GM19099 (cell line): ENCODE results near the gene SRD5A1.

ENCODE experiments used
- POLR2A ChIP-seq: IDR thresholded peaks from 3 replicates; pipeline ENCODE4 v1.6.1; 2011; ENCODE audit warnings: low read depth; ENCODE audit not compliant: insufficient read length; ENCODE audit errors: extremely low read depth

The SRD5A1 gene, protein sequence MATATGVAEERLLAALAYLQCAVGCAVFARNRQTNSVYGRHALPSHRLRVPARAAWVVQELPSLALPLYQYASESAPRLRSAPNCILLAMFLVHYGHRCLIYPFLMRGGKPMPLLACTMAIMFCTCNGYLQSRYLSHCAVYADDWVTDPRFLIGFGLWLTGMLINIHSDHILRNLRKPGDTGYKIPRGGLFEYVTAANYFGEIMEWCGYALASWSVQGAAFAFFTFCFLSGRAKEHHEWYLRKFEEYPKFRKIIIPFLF

DNA sequence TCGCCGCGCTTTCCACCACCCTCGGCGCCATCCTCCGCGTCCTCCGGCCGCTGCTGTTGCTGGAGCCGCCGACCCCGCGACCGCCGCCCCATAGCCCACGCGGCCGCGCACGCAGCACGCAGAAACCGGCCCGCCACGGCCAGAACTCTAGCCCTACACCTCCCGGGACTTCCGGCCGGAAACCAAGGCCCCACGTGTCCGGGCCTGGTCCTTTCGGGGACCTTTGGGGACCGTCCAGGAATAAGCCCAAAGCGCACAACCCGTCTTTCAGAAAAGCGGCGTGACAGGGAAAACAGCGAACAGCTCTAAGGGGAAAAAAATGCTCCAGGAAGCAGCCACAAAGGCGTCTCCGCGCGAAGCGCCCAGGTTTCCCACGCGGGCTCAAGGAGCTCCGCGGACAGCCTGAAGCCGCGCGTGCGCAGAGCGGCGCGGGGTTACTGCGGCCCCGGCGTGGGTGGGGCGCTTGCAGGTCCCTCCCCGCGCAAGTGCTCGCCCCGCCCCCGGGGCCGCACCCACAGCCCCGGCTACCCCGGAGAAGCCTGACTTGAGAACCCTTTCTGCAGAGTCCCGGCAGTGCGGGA, at the start of gene SRD5A1, which contains the start of gene NSUN2:
Gene SRD5A1, plus strand, starts transcription at position 553 of the 581 bp plus-strand sequence. CDS start 137 bp downstream, outside the sequence.
Gene NSUN2, minus strand, starts transcription at position 157 of the 581 bp plus-strand sequence. Its CDS starts 65 bp downstream, at position 92.
- peak; percentile 84 for TF ChIP-seq POLR2A

DNA sequence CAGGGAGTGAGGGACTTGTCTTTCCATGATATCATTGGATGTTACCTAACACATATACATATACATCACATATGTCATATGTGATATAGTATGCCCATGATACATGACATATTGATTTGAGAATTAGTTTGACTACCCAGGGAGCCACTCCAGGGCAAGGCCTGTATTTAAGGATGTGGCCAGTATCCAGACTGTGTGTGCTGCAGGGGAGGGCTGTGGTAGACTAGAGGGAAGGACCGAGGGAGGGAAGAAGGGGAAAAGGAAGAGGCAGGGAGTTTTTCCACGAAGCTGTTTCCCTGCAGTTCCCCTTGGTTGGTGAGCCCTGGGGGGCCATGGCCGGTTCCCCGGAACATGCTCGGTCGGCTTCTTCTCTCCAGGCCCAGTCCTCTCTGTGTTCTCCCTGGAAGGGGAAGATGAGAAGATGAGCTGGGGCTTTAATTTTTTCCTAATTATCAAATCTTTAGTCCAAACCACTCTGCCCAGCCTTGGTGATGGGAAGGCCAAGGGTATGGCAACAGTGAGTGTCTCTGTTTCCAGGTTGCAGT, 49.1 kb upstream of the SRD5A1 start:
- TF ChIP-seq POLR2A = no peak

DNA sequence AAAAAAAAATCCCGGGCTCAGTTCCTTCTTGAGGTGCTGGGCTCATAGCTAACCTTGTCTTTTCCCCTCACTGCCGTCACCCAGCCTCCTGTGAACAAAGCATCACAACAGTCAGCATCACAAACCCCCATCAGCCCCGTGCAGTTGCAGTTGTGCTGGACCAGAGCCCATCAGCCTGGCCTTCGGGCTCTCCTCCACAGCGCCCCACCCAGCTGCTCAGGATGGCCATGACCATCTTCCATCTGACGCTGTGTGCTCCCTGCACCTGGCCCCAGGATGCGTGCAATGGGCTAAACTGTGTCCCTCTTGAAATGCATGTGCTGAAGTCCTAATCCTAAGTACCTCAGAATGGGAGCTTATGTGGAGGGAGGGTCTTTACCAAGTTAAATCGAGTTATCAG, 48.5 kb upstream of the SRD5A1 start:
- TF ChIP-seq POLR2A = no peak

DNA sequence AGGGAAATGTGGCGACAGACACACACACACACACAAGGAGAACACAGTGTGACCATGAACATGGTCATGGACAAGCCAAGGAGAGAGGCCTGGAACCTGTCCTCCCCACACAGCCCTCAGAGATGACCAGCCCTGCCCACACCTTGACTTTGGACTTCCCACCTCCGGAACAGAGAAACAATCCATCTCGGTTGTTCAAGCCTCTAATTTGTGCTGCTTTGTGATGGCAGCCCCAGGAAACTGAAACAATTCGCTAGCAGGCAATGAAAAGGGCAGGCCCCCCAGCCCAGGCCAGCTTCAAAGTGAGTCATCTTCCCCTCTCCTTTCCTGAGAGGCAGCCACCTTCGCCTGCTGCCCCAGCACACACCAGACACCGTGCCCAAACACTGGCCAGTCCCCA, 48.1 kb upstream of the SRD5A1 start:
- no peak for TF ChIP-seq POLR2A

DNA sequence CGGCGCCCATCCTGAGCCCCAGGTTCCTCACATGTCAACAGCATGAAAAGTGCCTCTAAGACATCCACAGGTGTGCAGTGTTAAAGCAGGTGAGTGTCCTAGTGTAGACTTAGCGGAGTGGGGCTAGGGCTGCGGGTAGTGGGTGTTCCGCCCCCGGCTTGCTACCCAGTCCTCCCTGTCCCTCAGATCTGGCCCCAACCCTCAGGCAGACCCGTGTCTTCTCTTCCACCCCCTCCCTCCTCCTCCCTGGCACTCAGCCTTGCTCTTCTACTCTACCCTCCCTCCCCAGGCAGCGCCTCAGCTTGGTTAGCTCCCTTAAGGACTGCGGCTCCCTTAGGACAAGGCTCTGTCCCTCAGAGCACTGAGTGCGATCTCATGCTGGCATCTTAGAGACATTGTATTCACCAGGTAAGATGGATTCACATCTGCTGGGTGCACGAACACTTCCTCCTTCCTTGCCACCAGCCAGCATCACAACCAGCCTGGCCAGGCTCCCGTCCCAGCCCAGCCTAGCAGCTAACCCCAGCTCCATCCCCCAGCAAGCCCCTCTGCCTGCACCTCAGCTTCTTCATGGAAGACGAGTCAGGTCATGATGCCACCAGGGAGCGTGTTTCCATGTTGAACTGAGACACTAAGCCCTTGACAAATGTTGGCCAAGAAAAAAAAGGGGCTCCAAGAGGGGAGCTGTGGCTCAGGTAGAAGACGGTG, 47.1 kb upstream of the SRD5A1 start:
- TF ChIP-seq POLR2A = no peak

DNA sequence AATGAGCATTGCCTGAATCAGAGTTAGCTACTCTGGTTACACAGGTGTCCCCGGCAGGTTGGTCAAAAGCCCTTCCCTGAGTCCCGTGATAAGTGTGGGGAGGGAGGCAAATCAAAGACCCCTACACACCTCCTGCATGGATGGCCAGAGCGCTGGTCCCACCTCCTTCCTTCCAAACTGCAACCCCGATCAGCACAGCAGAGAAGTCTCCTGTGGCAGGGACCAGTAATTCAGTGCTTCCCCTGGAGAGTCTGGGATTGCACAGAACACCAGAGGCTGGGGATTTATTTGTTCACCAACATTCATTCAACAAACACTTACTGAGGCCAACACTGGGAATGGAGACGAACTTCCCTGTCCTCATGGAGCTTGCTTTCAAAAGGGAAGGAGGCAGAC, 46.6 kb upstream of the SRD5A1 start:
- no peak for TF ChIP-seq POLR2A

DNA sequence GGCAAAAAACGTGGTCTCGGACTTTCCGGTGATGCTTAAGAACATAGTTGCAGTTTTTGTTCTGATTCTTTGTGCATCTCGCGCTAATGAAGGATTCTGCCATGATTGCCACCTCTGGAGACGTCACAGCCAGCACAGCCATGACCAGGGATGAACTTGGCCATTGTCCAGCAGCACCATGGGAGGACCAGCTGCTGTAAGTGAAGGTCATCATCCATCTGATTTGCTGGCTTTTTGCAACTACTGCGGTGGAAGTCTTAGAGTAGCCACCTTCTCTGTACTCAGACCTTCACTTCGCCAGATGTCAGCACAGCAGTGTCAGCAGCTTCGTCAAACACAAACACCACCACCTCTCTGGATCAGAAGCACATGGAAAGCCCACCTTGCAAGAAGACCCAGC, 46.1 kb upstream of the SRD5A1 start:
- no peak for TF ChIP-seq POLR2A

DNA sequence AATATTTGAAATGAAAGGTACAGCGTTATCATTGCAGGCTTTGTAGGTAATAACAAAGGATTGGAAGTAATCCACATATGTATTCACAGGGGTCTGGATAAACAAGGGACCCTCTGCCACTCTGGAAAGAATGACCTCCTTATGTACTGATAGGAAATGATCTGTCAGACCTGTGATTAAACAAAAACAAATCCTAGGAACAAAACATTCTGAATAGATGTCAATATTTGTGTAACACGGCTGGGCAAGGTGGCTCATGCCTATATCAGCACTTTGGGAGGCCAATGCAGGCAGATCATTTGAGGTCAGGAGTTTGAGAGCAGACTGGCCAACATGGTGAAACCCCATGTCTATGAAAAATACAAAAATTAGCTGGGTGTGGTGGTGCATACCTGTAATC, 42.7 kb upstream of the SRD5A1 start:
- TF ChIP-seq POLR2A = no peak

DNA sequence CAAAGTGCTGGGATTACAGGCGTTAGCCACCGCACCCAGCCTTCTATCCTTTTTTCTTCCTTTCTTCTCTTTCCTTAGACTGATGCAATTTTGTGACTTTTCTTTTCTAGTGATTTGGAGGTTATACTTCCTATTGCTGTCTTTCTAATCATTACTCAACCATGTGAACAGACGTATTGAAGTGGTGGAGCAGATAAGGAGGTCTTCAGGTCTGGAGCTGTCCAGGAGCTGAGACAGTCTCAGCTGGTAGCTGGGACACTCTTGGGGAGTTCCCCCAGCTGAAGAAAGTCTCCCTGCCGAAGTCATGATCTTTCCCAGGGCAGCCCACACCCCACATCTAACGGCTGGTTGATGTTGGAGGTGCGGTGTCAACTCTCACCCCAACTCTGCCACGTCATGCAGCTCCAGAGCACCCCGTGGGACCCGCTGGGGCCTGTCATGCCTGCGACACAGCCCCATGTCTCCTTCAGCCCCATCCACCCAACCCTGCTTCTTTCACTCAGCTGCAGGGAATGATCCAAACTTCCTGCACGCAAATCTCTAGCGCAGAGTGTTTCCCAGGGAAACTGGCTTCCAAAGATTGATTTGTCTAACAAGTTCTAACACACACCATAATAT, 41.5 kb upstream of the SRD5A1 start:
- no peak for TF ChIP-seq POLR2A

DNA sequence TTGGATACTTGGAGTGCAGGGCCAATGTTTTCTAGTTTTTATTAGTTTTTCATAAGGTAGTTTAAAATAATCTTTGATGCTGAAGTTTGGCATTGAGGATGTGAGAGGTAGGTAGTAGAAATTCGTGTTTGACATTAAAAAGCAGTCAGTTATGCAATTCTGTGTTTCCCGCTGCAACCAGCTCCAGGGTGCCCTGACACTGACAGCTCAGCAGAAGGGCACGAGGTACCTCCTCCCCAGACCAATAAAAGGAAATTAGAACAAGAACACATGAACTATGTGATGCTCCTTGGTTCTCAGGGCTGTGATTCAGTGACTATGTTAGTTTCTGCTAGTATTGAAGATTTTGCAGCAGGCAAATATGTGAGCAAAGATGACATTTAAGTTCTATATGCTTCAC, 40.6 kb upstream of the SRD5A1 start:
- TF ChIP-seq POLR2A = no peak

DNA sequence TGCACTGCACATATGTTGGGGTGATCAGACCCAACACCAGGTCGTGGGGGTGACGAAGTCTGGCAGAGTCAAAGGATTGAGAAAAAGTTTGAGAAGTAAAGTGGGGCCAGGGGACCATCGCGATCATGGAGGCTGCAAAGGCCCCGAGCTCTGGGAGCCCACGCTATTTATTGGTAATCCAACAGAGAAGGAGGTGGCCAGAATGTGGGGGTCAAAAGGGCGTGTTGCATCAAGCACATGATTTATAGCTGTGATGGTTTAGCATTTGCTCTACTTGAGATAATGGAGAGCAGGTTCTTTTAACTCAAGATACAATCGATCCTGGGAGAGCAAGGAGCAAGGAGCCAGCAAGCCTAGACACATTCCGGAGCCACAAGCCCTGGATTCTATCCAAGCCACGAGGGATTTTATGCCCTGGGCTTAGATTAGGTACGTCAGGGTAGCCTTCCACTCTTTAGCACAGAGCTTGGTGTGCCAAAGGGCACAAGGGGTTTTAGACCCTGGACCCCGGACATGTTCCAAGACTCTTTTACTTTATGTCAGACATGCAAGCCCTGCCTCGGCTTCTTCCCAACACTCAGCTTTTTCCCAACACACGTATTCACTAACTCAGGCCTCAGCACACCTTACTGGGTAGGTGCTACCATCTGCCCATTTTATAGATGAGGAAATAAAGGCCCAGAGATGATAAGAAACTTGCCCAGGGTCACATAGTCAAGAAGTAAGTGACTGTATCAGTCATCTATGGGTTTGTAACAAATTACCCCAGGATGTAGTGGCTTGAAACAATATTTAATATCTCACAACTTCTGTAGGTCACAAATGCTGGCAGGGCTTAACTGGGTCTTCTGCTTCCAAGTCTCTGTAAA, 39.9 kb upstream of the SRD5A1 start:
- no peak for TF ChIP-seq POLR2A

DNA sequence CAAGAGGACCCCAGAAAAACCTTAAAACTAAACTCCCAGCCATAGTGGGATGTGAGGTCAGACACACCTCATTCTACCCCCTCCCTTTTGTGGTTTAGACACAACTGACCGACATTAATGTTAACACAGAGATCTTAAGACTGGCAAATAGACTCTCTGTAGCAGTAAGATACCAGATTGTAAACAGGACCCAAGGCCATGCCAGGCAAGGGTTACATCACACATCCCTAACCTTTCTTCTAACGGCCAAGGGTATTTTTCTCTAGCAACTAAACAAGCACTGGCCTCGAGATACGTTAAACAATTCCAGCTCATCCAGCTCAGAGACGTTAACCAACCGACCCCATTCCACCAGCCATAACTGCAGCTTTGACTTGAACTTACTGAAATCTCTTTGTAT, 39.2 kb upstream of the SRD5A1 start:
- no peak for TF ChIP-seq POLR2A

DNA sequence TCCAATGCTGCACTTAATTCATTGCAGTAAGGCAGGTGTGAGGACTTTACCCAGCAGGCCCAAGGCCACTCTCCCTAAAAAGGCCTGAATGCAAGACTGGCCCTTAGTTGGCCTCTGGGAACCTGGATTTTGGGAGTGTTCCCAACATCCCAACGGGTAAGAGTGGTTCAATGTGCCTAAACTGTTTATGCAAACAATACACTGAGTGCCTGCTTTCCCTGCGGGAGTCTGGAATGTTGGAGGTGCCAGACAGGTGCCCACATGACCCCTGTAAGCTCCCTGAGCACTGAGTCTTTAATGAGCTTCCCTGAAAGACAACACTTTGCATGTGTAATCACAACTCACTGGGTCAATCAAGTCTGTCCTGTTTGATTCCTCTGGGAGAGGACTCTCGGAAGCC, 37.8 kb upstream of the SRD5A1 start:
- TF ChIP-seq POLR2A = no peak

DNA sequence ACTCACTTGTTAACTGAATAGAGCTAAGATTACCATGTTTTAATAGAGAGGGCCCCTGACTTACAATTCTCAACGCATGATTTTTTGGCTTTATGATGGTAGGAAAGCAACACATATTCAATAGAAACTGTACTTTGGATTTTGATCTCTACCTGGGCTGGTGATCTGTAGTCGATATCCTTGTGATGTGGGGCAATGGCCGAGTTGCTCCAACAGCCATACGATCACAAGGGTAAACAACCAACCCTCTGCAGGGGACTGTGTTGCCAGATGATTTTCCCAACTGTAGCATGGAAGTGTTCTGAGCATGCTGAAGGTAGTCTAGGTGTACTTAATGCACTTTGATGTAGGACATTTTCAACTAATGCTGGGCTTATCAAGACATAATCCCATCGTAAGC, 36.9 kb upstream of the SRD5A1 start:
- no peak for TF ChIP-seq POLR2A

DNA sequence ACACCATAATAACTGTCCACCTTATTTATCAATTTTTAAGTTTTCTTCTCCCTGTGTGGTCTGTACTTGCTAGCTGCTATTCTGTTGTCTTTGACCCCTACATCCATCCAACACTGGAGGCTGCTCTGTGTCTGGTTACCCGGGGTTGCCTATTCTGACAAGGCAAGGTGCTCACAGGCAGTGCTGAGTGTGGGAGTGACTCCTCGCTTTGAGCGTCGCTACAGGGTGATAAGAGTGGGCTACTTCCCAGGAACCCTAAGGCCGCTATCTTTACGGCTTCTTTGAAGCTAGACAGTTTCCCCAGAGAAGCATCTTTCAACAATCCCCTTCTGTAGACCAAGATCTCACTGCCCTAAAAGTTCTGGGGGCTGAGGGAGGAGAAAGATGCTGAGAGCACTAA, 35.7 kb upstream of the SRD5A1 start:
- TF ChIP-seq POLR2A = no peak

DNA sequence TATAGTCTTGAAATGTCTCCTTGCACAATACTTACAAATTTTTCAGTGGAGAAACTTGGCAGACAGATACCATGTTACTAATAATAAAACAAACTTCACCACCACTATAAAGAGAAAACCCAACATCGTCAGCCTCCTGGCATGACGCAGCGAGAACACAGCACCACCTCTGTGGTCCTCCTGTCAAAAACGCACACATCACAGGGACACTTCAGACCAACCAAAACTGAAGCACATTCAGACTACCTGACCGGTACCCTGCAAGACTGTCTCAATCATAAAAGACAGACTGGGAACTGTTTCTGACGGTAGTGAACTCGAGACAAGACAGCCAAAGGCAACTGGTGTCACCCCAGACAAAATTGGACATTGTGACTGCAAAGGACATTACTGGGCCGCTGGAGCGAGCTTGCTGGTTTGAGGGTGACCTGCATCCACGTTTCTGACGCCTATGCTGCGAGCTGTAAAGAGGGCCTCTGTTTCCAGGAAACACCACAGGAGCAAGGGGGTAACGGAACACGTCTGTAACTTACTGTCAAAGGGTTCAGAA, 34.8 kb upstream of the SRD5A1 start:
- TF ChIP-seq POLR2A = no peak
